ENCODE measurements around the gene LRRC15. TPM values are rescaled to one million over a fixed set of nuclear protein-coding genes. Genes with fewer than 3 reads are reported as not detected.

Gene LRRC15
- total and polyA plus RNA-seq, 2 donors from 2014 or later = 0.09 to 0.63 TPM

- FAIRE-seq = no peak
- no peaks in the 10 kb centered on the region for H3K9me3 ChIP-seq (ENCODE audit: control insufficient read depth in 2 of 3, insufficient read depth in 1 of 3, low read length in 3 of 3)
- no peak overlapping the region for H3K4me3 ChIP-seq (ENCODE audit: low read length in 3 of 3)
- no peaks in the 10 kb centered on the region for H3K27me3 ChIP-seq (ENCODE audit: control insufficient read depth, insufficient read depth, low read length)
- no peaks in the 10 kb centered on the region for H3K36me3 ChIP-seq (ENCODE audit: control insufficient read depth in 2 of 3, insufficient read depth in 3 of 3, low read length in 3 of 3)
- DNase-seq = no peak
- H3K27ac ChIP-seq (ENCODE audit: low read depth in 2 of 2, low read length in 2 of 2) = no peak overlapping the region
- H3K4me1 ChIP-seq (ENCODE audit: control insufficient read depth in 2 of 3, insufficient read depth in 2 of 3, low read depth in 1 of 3, low read length in 3 of 3) = peaks cover 0 to 5% (median 0%) of the 10 kb centered on the region in 3 donors
- no peak for TF ChIP-seq CTCF (IDR thresholded peaks at IDR 0.05; ENCODE audit: borderline replicate concordance, extremely low read depth, insufficient read depth)
- no peak overlapping the region for H3K9ac ChIP-seq (ENCODE audit: low read length in 3 of 3)
- intact Hi-C loops (cut with DNase I) = loop anchor here (10.0 kb wide), 1 partner anchor 46 kb away; no protein-coding TSS in a partner anchor
Observed at GRCh38 chr3:194390835-194391234, 21.3 kb upstream of the LRRC15 start.

- H3K27ac ChIP-seq (ENCODE audit: low read depth in 2 of 2, low read length in 2 of 2) = no peak overlapping the region
- DNase-seq = no peak
- intact Hi-C loops (cut with DNase I) = no loop called here
- no peaks in the 10 kb centered on the region for H3K36me3 ChIP-seq (ENCODE audit: control insufficient read depth in 2 of 3, insufficient read depth in 3 of 3, low read length in 3 of 3)
- H3K4me3 ChIP-seq (ENCODE audit: low read length in 3 of 3) = no peak overlapping the region
- no peaks in the 10 kb centered on the region for H3K9me3 ChIP-seq (ENCODE audit: control insufficient read depth in 2 of 3, insufficient read depth in 1 of 3, low read length in 3 of 3)
- no peaks in the 10 kb centered on the region for H3K4me1 ChIP-seq (ENCODE audit: control insufficient read depth in 2 of 3, insufficient read depth in 2 of 3, low read depth in 1 of 3, low read length in 3 of 3)
- FAIRE-seq = no peak
- no peaks in the 10 kb centered on the region for H3K27me3 ChIP-seq (ENCODE audit: control insufficient read depth, insufficient read depth, low read length)
- no peak for TF ChIP-seq CTCF (IDR thresholded peaks at IDR 0.05; ENCODE audit: borderline replicate concordance, extremely low read depth, insufficient read depth)
- H3K9ac ChIP-seq (ENCODE audit: low read length in 3 of 3) = no peak overlapping the region
Observed at GRCh38 chr3:194389269-194389668, 19.7 kb upstream of the LRRC15 start.

GRCh38 chr3:194387926-194388418 lies 18.4 kb upstream of the LRRC15 start:
- Histone ChIP-seq H3K9ac (ENCODE audit: low read length in 3 of 3) (no peak overlapping the region), H3K27ac (ENCODE audit: low read depth in 2 of 2, low read length in 2 of 2) (no peak overlapping the region), H3K9me3 (ENCODE audit: control insufficient read depth in 2 of 3, insufficient read depth in 1 of 3, low read length in 3 of 3) (no peaks in the 10 kb centered on the region), H3K4me3 (ENCODE audit: low read length in 3 of 3) (no peak overlapping the region), H3K36me3 (ENCODE audit: control insufficient read depth in 2 of 3, insufficient read depth in 3 of 3, low read length in 3 of 3) (no peaks in the 10 kb centered on the region), H3K27me3 (ENCODE audit: control insufficient read depth, insufficient read depth, low read length) (no peaks in the 10 kb centered on the region), H3K4me1 (ENCODE audit: control insufficient read depth in 2 of 3, insufficient read depth in 2 of 3, low read depth in 1 of 3, low read length in 3 of 3) (no peaks in the 10 kb centered on the region)
- no peak for DNase-seq
- intact Hi-C loops (cut with DNase I) = no loop called here
- no peak for TF ChIP-seq CTCF (IDR thresholded peaks at IDR 0.05; ENCODE audit: borderline replicate concordance, extremely low read depth, insufficient read depth)
- FAIRE-seq = no peak

GRCh38 chr3:194387276-194387675 lies 17.7 kb upstream of the LRRC15 start:
- no peak for FAIRE-seq
- H3K4me1 ChIP-seq (ENCODE audit: control insufficient read depth in 2 of 3, insufficient read depth in 2 of 3, low read depth in 1 of 3, low read length in 3 of 3) = no peaks in the 10 kb centered on the region
- H3K4me3 ChIP-seq (ENCODE audit: low read length in 3 of 3) = no peak overlapping the region
- no peak for TF ChIP-seq CTCF (IDR thresholded peaks at IDR 0.05; ENCODE audit: borderline replicate concordance, extremely low read depth, insufficient read depth)
- no peaks in the 10 kb centered on the region for H3K27me3 ChIP-seq (ENCODE audit: control insufficient read depth, insufficient read depth, low read length)
- no peaks in the 10 kb centered on the region for H3K9me3 ChIP-seq (ENCODE audit: control insufficient read depth in 2 of 3, insufficient read depth in 1 of 3, low read length in 3 of 3)
- no peak overlapping the region for H3K9ac ChIP-seq (ENCODE audit: low read length in 3 of 3)
- no peak for DNase-seq
- intact Hi-C loops (cut with DNase I) = no loop called here
- no peaks in the 10 kb centered on the region for H3K36me3 ChIP-seq (ENCODE audit: control insufficient read depth in 2 of 3, insufficient read depth in 3 of 3, low read length in 3 of 3)
- no peak overlapping the region for H3K27ac ChIP-seq (ENCODE audit: low read depth in 2 of 2, low read length in 2 of 2)
